ENCODE results near the gene THSD7B.

DNA sequence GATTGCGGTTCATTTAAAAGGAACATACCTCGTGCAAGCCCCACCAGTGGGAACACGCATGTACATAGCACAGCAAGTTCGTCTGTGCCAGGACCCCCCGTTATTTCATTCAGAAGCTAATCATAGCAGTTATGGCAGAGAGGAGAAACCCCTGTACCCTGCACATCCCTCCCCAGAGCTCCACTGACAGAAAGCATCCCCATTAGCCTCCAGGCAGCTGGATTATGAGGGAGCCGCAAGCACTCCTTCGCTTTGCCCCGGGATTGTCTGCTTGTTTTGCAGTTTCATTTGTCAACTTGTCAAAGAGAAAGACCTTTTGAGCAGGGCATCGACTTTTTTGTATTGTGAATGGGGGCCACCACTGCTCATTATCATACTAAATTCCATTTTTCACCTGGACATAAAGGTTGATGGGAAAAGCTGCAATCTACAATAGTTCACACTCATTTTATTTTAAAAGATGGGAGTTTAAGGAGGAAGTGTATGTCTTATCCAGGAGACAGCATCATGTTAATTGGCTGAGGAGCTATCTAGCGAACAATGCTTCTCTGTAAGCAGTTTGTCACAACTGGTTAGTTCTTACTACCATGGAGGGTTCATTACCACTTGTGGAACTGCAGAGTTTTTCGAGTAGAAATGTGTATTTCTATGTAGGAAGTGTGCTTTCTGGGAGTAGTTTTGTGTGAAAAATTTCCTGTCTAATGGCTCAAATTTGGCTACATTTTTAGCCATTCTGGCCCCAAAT, 255.3 kb downstream of the THSD7B start:
- TF ChIP-seq JUNB (IDR thresholded peaks at IDR 0.05; ENCODE audit: unreplicated experiment), result no peak
- TF ChIP-seq, protein P1, sequence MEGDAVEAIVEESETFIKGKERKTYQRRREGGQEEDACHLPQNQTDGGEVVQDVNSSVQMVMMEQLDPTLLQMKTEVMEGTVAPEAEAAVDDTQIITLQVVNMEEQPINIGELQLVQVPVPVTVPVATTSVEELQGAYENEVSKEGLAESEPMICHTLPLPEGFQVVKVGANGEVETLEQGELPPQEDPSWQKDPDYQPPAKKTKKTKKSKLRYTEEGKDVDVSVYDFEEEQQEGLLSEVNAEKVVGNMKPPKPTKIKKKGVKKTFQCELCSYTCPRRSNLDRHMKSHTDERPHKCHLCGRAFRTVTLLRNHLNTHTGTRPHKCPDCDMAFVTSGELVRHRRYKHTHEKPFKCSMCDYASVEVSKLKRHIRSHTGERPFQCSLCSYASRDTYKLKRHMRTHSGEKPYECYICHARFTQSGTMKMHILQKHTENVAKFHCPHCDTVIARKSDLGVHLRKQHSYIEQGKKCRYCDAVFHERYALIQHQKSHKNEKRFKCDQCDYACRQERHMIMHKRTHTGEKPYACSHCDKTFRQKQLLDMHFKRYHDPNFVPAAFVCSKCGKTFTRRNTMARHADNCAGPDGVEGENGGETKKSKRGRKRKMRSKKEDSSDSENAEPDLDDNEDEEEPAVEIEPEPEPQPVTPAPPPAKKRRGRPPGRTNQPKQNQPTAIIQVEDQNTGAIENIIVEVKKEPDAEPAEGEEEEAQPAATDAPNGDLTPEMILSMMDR (conservative IDR thresholded peaks at IDR 0.05; ENCODE audit: low read depth in 2 of 2), result no peak
